GM18519 (cell line): ENCODE results near the gene PDE10A.
"Not testable (repeated sequence)": the region's sequence is repeated elsewhere in the genome, so short reads cannot be mapped to it uniquely, and the experiment has no call there.

Source experiments
- ATAC-seq: cut with Tn5 transposase; IDR thresholded peaks from one replicate; pipeline ENCODE4 v1.9.1; 2021; ENCODE audit warnings: mild to moderate bottlenecking, moderate library complexity; ENCODE audit not compliant: unreplicated experiment, low FRiP score

PDE10A gene

DNA sequence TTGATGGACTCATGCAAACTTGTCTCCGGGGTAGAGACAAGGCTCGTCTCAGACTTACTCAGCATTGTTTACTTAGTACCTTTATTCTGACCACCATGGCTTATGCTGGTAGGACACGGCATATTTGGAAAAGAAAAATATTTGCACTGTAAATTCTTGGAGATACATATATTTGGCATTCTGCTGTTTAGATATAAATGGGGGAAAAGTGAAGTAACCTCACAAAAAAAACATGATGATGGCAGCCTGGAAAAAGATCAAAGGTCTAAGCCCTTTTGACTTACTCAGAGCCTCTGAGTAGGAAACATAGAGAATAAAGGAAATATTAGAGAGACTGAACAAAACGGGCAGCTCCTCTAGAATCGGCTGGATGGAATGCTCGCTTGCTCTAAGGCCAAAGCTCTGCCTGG, 32.5 kb downstream of the PDE10A start:
- no peak for ATAC-seq

DNA sequence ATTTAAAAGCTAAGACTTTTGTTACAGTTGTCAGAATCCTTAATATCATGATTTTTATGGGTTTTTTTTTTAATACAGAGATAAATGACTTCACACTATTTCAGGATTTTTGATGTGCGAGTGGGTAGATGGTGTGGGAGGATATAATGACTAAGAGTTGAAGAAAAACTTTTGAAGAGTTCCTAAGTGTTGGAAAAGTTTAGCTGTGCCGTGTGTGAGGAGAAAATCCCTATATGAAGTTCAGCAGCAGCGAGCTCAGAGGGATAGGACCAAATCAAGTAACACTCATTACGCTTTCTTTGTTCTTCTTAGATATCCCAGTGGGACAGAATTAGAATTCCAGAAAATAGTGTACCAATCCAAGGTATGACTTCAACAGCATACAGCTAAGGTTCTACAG, 34.1 kb downstream of the PDE10A start:
- no peak for ATAC-seq

DNA sequence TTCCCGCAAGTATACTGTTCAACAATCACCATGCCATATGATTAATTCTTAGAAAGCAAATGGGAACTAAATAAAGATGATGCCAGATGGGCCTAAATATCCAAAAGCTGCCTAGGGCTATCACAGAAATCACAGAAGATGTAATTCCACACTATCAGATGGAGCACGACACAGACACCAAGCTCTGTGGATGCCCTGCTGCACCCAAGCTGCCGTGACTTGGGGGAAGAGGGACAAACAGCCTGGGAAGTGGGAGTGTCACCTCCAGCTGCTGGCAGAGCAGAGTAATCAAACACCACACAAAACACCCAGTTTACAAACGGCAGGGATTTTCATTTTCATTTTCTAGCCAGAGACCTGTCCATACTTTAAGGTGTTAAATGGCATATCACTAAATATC, 35.7 kb downstream of the PDE10A start:
- ATAC-seq, result no peak

DNA sequence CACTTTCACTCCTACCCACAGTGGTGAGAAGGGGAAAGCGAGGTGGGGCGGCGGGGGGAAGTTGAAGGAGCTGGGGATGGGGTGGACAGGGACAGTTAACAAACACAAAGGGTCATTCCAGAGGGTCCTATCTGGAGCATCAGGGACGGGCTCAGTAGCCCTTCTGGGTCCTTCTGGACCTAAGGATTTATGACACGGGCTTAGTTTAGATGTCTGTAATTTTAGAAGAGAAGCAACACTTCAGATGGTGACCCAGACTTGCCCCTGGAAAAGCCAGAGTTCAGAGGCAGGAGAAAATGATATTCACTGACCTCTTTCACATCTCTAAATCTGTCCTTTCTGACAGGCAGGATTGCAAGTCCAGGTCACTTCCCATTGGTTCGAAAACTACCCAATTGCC, 36.3 kb downstream of the PDE10A start:
- ATAC-seq, result no peak

DNA sequence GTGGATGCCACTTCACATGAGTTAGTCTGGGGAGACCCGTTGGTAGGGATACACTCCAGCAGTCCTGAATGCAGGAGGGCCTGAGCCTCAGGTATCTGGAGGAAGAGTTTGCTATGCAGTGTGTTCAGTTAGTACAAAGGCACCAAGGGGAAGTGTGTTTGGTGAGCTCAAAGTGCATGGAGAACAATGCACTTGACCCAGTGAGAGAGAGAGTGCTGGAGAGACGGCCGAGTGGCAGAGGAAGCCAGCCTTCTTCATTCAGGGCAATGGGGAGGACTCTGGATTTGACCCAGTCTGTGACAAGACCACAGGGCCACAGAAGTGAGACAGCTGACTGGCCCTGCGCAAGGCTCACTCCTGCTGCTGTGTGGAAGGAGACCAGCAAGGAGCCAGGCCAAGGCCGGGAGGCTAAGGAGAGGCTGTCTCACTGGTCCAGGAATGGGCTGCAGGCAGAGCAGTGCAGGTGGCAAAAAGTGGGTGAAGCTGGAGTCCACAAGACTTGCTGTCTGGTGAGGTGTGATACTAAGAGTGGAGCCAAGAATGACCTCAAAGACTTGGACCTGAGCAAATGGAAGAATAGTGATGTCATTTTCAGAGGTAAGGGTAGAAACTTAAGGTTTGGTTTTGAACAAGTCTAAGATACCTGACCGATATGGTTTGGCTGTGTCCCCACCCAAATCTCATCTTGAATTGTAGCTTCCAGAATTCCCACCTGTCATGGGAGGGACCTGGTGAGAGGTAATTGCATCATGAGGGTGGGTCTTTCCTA, 38.0 kb downstream of the PDE10A start:
- ATAC-seq, result no peak

DNA sequence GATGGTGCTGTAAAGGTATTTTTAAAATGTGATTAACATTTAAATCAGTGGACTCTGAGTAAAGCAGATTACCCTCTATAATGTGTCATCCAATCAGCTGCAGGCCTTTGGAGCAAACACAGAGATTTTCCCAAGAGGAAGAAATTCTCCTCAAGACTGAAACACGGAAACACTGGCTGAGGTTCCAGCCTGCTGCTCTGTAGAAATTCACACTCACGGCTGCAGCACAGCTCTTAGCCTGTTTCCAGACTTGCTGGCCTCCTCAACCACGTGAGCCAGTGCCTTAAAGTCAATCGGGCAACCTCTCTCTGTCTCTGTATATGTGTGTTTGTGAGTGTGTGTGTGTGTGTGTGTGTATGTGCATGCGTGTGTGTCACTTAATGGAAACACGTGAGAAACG, 41.1 kb downstream of the PDE10A start:
- no peak for ATAC-seq

DNA sequence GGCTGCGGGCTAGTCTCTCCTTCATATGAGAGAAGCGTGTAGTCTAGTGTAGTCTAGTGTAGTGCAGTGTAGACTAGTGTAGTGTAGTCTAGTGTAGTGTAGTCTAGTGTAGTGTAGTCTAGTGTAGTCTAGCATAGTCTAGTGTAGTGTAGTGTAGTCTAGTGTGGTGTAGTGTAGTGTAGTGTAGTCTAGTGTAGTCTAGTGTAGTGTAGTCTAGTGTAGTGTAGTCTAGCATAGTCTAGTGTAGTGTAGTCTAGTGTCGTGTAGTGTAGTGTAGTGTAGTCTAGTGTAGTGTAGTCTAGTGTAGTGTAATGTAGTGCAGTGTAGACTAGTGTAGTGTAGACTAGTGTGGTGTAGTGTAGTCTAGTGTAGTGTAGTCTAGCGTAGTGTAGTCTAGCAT, 44.1 kb downstream of the PDE10A start:
- ATAC-seq, result not testable (repeated sequence)

DNA sequence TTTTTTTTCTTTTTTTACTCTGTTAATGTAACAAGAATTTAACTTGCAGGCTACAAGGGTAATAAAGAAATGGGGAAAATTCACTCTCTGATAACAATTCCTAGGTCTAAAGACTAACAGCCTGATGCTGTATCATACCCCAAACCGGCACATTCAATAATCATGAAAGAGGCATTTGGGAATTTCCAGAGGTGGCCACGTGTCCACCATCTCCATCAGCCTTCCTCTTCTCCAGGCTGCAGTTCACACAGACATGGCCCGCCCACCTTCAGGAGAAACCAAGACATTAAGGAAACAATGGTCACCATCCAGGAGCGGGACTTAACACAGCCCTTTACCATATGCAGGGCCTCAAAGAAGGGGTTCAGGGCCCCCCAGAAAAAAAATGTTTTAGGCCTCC, 44.8 kb downstream of the PDE10A start:
- ATAC-seq, result no peak

DNA sequence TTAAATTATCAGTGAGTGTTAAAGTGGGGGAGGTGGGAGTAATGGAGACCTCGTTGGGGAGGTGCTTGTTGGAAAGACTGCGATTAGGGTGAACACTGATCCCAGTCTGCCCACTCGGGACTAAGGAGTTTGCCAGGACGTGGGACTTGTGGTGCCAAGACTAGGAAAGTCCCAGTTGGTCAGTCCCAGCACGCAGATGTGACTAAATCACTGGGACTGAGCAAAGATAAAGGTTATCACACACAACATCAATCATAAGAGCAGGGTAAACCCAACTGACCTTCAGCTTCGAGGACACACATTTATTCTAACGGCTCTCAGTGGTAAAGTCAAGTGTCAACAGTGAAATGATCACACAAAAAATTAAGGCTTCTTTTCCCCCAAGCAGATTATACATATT, 45.5 kb downstream of the PDE10A start:
- no peak for ATAC-seq

DNA sequence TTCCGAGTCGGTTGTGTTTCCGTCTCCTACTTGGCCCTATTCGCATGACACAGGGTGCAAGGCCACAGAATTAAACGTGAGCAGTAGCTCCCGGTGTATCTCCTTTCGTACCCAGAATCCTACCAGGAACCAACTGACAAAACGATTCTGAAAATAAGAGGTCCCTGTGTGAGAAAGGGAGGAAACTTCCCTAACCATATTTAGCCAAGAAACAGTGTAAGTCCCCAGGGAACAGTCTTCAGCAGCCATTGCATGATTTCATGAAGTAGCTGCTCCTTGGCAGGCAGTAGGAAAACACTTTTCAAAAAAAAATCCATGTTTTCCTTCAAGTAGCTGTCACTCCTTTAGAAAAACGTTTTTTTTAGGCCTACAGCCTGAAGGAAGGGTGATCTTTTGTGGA, 46.9 kb downstream of the PDE10A start:
- ATAC-seq, result no peak

DNA sequence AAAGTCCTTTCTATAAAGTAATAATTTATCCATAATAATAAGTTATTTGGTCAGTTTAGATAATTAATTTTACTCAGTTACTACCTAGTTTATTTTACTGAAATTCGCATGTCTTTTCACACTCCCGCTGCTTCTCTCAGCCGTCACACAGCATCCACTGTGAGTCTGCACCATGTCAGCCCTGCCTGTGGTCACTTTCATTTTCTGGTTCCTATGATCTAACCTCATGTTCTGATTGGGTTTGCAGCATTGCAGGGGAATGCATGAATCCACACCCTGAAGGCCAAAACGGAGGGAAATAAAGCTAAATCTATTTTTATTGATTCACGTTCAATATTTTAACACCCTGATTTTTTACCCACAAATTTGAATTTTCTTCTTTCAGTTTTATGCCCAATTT, 47.4 kb downstream of the PDE10A start:
- peak; percentile 76 for ATAC-seq

DNA sequence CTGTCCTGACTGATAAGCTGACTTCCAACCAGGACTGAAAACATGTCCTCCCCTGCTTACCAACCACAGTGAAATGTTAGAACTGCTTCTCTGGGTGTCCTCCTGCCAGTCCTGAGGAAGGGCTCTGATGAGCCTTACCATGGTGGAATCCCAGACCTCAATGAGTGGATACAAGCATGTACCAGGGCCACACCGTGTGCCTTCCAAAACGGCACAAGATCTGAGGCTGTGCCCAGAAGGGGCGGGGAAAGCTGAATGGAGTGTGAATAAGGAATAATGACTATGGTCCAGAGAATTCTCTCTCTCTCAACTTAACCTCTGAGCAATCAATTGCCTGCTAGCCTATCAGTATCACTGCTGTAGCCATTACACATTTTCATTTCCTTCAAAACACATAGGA, 51.7 kb downstream of the PDE10A start:
- ATAC-seq, result no peak

DNA sequence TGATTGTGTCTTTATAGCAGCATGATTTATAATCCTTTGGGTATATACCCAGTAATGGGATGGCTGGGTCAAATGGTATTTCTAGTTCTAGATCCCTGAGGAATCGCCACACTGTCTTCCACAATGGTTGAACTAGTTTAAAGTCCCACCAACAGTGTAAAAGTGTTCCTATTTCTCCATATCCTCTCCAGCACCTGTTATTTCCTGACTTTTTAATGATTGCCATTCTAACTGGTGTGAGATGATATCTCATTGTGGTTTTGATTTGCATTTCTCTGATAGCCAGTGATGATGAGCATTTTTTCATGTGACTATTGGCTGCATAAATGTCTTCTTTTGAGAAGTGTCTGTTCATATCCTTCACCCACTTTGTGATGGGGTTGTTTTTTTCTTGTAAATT, 54.5 kb downstream of the PDE10A start:
- ATAC-seq, result not testable (repeated sequence)

DNA sequence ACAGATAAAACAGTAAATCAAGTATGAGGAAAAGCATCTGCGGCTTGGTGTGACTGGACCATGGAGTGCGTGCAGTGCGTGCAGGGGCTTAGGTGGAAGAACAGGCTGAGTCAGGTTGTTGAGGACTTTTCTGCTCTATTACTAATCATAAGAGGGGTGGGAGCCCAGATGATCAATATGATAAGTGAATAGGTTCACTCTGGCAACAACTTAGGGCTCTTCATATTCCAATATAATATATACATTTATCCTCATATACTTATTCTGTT, 56.4 kb downstream of the PDE10A start:
- ATAC-seq, result no peak

DNA sequence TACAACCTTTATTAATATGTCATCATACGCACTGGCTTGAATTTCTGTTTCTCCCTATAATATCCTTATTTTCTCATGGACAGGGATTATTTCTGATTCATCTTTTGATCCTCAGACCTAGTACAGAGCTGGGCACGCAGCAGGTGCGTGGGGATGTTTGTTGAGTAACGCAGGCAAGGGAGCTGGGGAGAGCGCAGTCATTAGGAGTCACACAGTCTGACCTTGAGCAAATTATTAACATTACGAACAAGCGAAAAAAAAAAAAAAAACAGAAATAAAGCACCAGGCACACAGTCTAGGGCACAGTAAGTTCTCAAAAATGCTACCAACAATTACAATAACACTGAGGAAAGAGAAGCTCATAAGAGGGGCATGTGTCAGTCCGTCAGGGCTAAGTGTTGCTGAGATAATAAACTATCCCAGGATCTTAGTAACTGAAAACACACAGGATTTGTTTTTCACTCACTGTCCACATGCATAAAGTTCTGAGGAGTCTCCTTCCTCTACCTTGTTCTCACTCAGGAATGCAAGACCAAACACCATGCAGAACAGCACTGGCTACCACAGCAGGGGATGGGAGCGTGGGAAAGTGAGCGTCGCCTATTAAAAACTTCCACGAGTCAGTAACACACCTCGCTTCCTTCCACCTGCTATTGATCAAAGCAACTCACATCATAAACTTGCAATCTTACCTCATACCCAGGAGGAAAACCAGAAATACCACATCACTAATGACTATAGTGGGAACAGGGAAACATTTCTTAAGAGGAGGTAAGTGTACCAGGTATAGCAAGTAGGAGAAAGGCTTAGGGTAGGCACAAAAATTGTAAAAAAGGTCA, 56.9 kb downstream of the PDE10A start:
- ATAC-seq, result no peak

DNA sequence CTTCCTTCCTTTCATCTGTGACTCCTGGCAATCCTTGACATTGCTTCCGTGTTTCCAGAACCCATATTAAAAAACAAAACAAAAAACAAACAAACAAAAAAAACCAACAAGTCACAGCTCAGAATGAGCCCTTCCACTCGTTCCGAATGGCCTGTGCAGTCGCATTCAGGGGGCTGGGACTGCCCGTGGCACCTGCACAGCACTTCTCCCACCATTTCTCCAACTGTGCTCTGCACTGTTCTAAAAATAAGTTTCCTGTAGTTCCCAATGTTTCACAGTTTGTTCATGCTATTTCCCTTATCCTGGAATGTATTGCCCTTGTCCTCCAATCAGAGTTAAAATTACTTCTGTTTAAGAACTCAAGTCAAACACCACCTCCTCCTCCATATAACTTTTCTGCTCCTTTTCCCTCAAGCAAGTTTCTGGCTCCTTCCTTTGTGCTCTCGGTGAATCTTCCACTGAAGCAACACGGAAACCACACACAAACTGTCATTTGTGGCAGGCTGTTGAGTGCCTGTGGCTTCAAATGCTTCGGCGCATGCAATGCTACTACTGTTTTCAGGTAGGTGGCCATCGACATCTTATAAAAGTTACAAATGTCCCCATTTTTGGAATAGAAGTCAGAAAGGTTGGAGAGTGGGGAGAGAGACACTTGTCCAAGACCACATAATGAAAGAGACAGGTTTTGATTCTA, 57.7 kb downstream of the PDE10A start:
- no peak for ATAC-seq

DNA sequence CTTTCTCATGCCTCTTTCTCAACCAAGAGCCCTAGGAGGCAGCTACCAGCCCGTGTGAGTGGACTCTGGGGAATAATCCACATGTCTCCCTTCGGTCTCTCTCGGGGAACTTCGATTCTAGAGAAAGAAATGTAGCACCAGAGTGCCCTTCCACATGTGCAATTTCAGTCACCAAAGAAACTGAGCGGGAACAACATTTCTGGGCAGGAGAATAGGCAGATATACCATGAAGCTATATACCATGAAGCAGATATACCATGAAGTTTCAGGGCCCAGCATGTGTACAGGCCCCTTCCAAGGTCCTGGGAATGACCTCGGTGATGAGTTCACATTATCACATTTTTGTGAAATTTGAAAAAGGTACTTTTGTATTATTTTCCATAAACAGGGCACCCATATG, 60.8 kb downstream of the PDE10A start:
- no peak for ATAC-seq

DNA sequence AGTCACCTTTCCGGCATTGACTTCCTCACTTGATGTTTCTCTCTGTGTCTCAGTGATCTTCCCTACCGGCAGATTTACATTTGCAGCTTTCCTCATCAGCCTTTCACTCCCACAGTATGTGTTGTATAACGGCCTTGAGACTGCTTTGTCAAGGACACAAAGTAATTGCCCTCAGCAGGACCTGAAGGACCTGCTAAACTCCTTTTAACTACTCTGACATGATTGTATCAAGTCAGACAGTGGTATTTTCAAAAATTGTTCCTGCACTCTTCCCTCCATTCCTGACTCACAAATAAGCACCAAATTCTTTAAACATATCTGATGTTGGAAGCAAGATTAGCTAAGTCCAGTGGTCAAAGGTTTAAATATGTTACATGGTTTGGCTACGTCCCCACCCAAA, 62.4 kb downstream of the PDE10A start:
- ATAC-seq, result no peak

DNA sequence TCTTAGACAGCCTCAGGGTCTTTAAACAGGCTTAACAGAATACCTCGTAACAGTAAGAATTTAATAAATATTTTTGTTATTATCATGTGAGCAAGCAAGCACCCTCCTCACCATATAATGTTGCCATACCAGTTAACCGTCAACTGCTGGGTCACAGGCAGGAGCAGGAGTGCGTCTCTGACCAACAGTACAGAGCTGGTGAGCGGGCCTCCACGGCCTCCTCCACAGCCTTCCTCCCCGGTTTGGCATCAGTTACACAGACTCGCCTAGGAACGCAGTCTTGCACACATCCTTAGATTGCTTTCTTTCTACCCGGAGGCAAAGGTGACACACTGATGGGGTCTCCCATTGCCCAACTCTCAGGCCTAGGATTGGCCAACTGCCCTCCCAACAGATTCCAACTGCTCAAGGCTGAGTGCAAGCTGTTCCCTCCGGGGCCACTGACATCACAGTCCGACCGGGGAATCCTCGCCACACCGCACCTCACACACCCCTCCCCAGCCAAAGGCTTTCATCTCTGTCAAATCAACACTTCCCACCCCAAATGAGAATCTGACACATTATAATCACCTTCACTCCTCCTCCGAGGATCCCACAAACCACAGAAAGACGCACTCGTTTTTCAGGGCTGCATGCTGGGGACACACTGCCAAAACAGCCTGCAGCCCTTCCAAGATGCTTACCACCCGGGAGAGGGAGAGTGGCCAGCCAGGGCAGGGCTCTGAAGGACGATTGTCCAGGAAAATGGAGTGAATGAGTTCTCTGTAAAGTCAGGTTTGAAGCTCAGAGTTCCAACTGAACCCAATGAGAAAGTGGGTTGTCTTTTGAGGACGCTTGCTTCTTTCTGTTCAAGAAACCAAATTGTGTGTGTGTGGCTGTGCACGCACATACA, 63.2 kb downstream of the PDE10A start:
- no peak for ATAC-seq

DNA sequence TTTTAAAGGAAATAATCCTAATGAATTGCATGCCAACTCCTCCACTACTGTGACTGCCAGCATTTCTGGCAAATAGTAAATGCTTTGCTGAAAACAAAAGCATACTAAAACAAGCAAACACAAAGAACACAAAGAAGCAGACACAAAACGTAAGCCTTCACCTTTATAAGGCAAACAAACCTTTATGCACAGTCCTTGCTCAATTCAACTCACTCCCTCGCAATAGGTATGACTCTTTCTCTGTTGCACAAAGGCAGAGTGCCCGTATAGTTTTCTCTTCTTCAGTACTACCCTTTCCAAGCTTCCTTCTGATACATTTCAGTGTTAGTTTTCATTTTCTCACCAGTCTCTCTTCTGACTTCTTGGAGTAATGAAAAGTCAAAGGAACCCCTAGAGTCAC, 63.9 kb downstream of the PDE10A start:
- no peak for ATAC-seq

DNA sequence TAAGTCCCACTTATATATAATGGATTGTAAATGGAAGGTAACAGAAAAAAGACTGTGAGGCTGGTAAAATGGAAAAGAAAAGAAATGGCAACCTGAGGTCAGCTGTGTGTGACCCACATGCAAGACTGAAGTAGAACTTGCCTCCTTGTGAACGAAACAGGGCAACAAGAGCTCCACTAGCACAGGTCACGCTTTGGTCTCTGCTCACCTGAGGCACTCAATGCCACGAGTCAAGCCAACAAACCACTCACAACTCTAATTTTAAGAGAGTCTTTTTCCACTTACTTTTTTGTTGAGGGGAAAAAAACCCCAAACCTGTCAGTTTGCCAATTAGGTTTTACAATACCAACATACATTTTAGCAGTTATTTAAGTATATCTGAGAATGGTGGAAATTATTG, 65.2 kb downstream of the PDE10A start:
- ATAC-seq, result no peak
